T-helper 2 cell treated with Interferon-gamma antibody and Interleukin-4, amounts not matched to agents 5 μg/mL and 100 μg/mL, for 36 hours (primary cell): ENCODE results near the gene PDIA3.
"Not testable (repeated sequence)": the region's sequence is repeated elsewhere in the genome, so short reads cannot be mapped to it uniquely, and the experiment has no call there.

ENCODE experiments used
- DNase-seq: peaks from one replicate; pipeline ENCODE4 v3.0.0; 2021; ENCODE audit warnings: low spot score
- H3K27ac Mint-ChIP-seq: one replicate; pipeline ENCODE4 v1.8.0; 2021; ENCODE audit warnings: mild to moderate bottlenecking, mixed read lengths
- H3K27me3 Mint-ChIP-seq: one replicate; pipeline ENCODE4 v1.8.0; 2021; ENCODE audit warnings: low read depth, mixed read lengths
- H3K36me3 Mint-ChIP-seq: one replicate; pipeline ENCODE4 v1.8.0; 2021; ENCODE audit warnings: low read depth, mixed read lengths
- H3K4me1 Mint-ChIP-seq: one replicate; pipeline ENCODE4 v1.8.0; 2021; ENCODE audit warnings: low read depth, mixed read lengths
- H3K4me3 Mint-ChIP-seq: one replicate; pipeline ENCODE4 v1.8.0; 2022; ENCODE audit warnings: mild to moderate bottlenecking, moderate library complexity, mixed read lengths
- H3K9me3 Mint-ChIP-seq: one replicate; pipeline ENCODE4 v1.8.0; 2021; ENCODE audit warnings: mixed read lengths

The PDIA3 gene

GRCh38 chr15:43792761-43793476 lies 46.7 kb downstream of the PDIA3 start:
- Mint-ChIP-seq H3K4me1 (peaks cover 28% of the 10 kb centered on the region), H3K27ac (peak overlapping the region; percentile 97), H3K36me3 (peaks cover 46% of the 10 kb centered on the region), H3K27me3 (no peaks in the 10 kb centered on the region), H3K9me3 (no peaks in the 10 kb centered on the region), H3K4me3 (peak overlapping the region; percentile 97)
- DNase-seq: peak; percentile 36

DNA sequence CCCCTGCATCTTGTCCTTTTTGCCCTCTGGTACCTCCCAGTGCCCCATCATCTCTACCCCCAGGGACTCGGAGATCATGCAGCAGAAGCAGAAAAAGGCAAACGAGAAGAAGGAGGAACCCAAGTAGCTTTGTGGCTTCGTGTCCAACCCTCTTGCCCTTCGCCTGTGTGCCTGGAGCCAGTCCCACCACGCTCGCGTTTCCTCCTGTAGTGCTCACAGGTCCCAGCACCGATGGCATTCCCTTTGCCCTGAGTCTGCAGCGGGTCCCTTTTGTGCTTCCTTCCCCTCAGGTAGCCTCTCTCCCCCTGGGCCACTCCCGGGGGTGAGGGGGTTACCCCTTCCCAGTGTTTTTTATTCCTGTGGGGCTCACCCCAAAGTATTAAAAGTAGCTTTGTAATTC lies 47.4 kb downstream of the PDIA3 start:
- no peak for DNase-seq
- no peaks in the 10 kb centered on the region for H3K27me3 Mint-ChIP-seq
- no peaks in the 10 kb centered on the region for H3K9me3 Mint-ChIP-seq
- H3K36me3 Mint-ChIP-seq: peaks cover 50% of the 10 kb centered on the region
- peaks cover 32% of the 10 kb centered on the region for H3K4me1 Mint-ChIP-seq
- H3K4me3 Mint-ChIP-seq: peak overlapping the region; percentile 97
- H3K27ac Mint-ChIP-seq: peak overlapping the region; percentile 97

- DNase-seq: no peak
- Mint-ChIP-seq H3K4me3 (peak overlapping the region; percentile 97), H3K36me3 (peaks cover 56% of the 10 kb centered on the region), H3K27me3 (no peaks in the 10 kb centered on the region), H3K9me3 (no peaks in the 10 kb centered on the region), H3K27ac (peak overlapping the region; percentile 97), H3K4me1 (peaks cover 35% of the 10 kb centered on the region)
Measured at GRCh38 chr15:43794269-43795037, 48.2 kb downstream of the PDIA3 start.

DNA sequence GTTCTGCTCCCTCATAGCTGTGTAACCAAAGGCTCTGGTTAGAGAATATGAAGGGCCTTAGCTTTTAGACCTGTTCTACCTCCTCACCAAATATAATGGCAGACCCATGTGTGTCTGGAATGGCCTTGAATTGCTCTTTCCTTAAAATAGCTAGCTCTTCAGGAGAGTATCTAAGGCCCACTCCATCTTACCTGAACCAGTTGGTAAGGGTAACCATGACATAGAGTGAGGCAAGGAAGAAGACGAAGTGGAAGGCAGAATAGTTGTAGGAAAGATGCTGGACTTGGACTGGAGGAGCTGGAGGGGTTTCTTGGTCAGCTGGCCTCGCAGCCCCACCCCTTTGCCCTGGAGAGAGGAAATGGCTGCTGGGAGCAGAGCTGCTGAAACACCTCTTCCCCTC lies 49.0 kb downstream of the PDIA3 start:
- Mint-ChIP-seq H3K9me3 (no peaks in the 10 kb centered on the region), H3K36me3 (peaks cover 63% of the 10 kb centered on the region), H3K4me3 (no peak overlapping the region), H3K27ac (no peak overlapping the region), H3K4me1 (peaks cover 41% of the 10 kb centered on the region), H3K27me3 (no peaks in the 10 kb centered on the region)
- no peak for DNase-seq

- Mint-ChIP-seq H3K27ac (no peak overlapping the region), H3K4me3 (no peak overlapping the region), H3K27me3 (no peaks in the 10 kb centered on the region), H3K36me3 (peaks cover 70% of the 10 kb centered on the region), H3K9me3 (no peaks in the 10 kb centered on the region), H3K4me1 (peaks cover 43% of the 10 kb centered on the region)
- DNase-seq: no peak
Measured at GRCh38 chr15:43795997-43796396, 49.8 kb downstream of the PDIA3 start.

- DNase-seq: no peak
- H3K27me3 Mint-ChIP-seq: no peaks in the 10 kb centered on the region
- H3K27ac Mint-ChIP-seq: peak overlapping the region; percentile 27
- no peaks in the 10 kb centered on the region for H3K9me3 Mint-ChIP-seq
- no peak overlapping the region for H3K4me3 Mint-ChIP-seq
- peaks cover 75% of the 10 kb centered on the region for H3K36me3 Mint-ChIP-seq
- peaks cover 45% of the 10 kb centered on the region for H3K4me1 Mint-ChIP-seq
Measured at GRCh38 chr15:43796566-43796965, 50.3 kb downstream of the PDIA3 start.

DNA sequence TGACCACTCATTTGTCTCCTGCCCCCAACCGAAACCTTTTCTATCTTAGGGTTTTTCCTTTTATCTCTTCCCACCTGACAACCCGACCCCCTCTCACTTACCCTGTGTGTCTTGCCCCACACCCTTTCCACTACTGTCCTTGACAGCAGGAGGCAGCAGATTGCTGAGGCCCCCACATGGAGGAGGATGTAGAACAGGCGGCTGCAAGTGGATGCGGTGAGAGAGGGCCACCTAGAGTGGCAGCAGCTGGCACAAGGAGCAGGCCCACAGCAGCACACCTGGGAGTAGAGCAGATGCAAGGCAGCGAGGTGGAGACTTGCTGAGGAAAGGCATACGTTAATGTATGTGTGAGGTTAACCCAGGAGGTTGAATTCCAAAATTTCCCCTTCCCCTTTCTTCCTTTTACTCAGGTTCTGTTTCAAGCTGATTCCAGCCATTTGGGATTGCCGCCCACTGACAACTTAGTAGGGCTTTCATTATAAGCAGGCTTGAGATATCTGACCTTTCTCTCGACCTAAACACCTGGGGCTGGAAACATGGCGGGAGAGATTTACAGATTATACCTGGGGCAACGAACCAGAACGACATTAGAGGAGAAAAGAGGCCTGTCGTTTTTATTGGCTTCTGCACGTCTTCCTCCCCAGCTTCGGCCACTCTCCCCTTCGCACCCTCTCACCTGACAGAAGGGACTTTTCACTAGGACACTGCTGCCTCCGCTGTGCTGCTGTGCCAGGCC lies 53.1 kb downstream of the PDIA3 start:
- H3K27ac Mint-ChIP-seq: peak overlapping the region; percentile 61
- no peak overlapping the region for H3K4me3 Mint-ChIP-seq
- H3K9me3 Mint-ChIP-seq: no peaks in the 10 kb centered on the region
- H3K36me3 Mint-ChIP-seq: peaks cover 65% of the 10 kb centered on the region
- H3K27me3 Mint-ChIP-seq: no peaks in the 10 kb centered on the region
- no peak for DNase-seq
- H3K4me1 Mint-ChIP-seq: peaks cover 36% of the 10 kb centered on the region

DNA sequence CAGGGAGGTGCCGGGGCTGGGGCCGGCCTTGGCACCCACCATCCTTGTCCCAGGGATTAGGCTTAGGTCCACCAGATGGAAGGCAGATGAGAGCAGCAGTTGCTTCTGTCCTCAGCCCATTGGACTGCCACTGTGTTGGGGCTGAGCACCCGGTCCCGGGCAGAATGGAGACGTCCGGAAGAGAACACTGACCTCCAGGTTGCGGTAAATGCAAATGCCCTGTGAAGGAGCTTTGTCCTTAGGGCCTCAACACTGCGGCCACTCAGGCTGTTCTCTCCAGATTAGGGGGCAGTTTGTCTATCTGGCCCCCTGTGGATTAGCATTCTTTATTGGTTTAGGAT lies 53.7 kb downstream of the PDIA3 start, which contains the start of gene SERINC4:
Gene SERINC4, minus strand, starts transcription at position 276 of the 341 bp plus-strand sequence. Its CDS starts 234 bp downstream, at position 42.
- H3K27ac Mint-ChIP-seq: peak within 1 kb of the TSS; percentile 98
- H3K36me3 Mint-ChIP-seq: peaks cover 64% of the 10 kb centered on the region
- H3K4me3 Mint-ChIP-seq: peak within 1 kb of the TSS; percentile 98
- peaks cover 31% of the 10 kb centered on the region for H3K4me1 Mint-ChIP-seq
- DNase-seq: no peak
- H3K9me3 Mint-ChIP-seq: no peaks in the 10 kb centered on the region
- H3K27me3 Mint-ChIP-seq: no peaks in the 10 kb centered on the region

- Mint-ChIP-seq H3K4me1 (peaks cover 26% of the 10 kb centered on the region), H3K4me3 (peak within 1 kb of the TSS; percentile 98), H3K27me3 (no peaks in the 10 kb centered on the region), H3K27ac (peak within 1 kb of the TSS; percentile 98), H3K9me3 (no peaks in the 10 kb centered on the region), H3K36me3 (peaks cover 63% of the 10 kb centered on the region)
- DNase-seq: peak; percentile 87
Measured at GRCh38 chr15:43800286-43801141, 54.3 kb downstream of the PDIA3 start, which contains the start of gene HYPK. HYPK (plus strand) TSS chr15:43800599; CDS start chr15:43800623, 24 bp downstream.

GRCh38 chr15:43802676-43803075 lies 56.4 kb downstream of the PDIA3 start:
- Mint-ChIP-seq H3K36me3 (peaks cover 64% of the 10 kb centered on the region), H3K4me1 (peaks cover 24% of the 10 kb centered on the region)
- not testable (repeated sequence) for DNase-seq, H3K27me3 Mint-ChIP-seq, H3K4me3 Mint-ChIP-seq, H3K27ac Mint-ChIP-seq, H3K9me3 Mint-ChIP-seq

DNA sequence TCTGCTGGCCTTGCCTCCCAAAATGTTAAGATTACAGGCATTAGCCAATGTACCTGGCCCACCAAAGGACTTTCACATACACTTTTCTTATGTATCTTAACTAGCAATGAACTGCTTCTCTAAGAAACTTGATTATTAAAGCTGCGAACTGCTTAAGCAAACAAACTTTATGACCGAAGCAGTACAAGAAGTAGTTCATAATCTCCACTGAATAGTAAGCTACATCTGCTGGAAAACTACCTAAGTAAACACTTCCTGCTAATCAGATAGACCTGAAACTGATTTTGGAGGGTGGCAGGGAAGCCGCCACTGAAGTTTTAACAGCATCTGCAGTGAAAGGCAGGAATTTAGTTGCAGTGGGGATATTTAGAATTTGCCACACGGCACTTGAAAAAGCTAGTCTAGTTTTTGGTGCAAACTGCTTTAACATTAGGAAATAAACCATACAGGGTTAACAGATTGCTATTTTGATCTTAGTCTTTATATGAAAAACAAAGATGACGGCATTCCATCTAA lies 62.3 kb downstream of the PDIA3 start:
- Mint-ChIP-seq H3K9me3 (no peaks in the 10 kb centered on the region), H3K27me3 (no peaks in the 10 kb centered on the region), H3K27ac (no peak overlapping the region), H3K36me3 (peaks cover 61% of the 10 kb centered on the region), H3K4me3 (no peak overlapping the region), H3K4me1 (peaks cover 9% of the 10 kb centered on the region)
- no peak for DNase-seq

DNA sequence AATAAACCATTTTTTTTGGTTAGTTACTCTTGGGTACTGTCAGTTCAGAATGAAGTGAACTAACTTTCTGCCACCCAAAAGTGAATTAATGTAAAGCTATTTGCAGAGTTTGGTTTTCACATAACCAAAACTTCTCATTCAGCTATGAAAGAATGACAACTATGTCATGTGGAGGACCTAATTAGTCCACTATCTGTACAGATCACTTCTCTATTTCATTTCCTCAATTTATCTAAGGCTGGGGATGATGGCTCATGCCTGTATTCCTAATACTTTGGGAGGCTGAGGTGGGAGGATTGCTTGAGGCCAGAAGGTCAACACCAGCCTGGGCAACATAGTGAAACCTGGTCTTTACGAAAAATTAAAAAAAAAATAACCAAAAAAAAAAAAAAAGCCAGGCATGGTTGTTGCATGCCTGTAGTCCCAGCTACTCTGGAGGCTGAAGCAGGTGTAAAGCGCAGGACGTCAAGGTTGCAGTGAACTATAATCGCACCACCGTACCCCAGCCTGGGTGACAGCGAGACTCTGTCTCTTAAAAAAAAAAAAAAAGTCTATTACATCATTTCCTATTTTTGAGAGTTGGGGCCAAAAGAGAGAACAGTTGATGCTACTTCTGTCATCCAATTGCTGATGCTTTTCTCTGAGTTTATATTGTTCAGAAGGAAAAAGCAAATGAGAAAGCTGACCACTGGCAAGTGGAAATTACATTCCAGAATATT lies 62.9 kb downstream of the PDIA3 start:
- H3K36me3 Mint-ChIP-seq: peaks cover 63% of the 10 kb centered on the region
- DNase-seq: no peak
- H3K4me1 Mint-ChIP-seq: peaks cover 9% of the 10 kb centered on the region
- H3K27ac Mint-ChIP-seq: no peak overlapping the region
- no peak overlapping the region for H3K4me3 Mint-ChIP-seq
- no peaks in the 10 kb centered on the region for H3K9me3 Mint-ChIP-seq
- no peaks in the 10 kb centered on the region for H3K27me3 Mint-ChIP-seq
